WTC11 (cell line): ENCODE results near the gene KCNK15.

Experiments used
- AFF4 ChIP-seq: sonication (generic); formaldehyde crosslinking; IDR thresholded peaks from 2 replicates; pipeline ENCODE4 v1.8.1; 2023; ENCODE audit warnings: mild to moderate bottlenecking, missing genetic modification reagents, borderline replicate concordance
- ATF6 ChIP-seq: sonication (generic); formaldehyde crosslinking; IDR thresholded peaks from 2 replicates; pipeline ENCODE4 v1.8.1; 2023; ENCODE audit warnings: mild to moderate bottlenecking, missing genetic modification reagents
- CBFB ChIP-seq: sonication (generic); formaldehyde crosslinking; IDR thresholded peaks from 2 replicates; pipeline ENCODE4 v1.8.1; 2022; ENCODE audit warnings: mild to moderate bottlenecking, low read depth, missing genetic modification reagents
- CTCF ChIP-seq: fragments of 200-600 bp; IDR thresholded peaks from 2 replicates; pipeline ENCODE4 v1.8.0; 2022; ENCODE audit warnings: antibody characterized with exemption
- E2F4 ChIP-seq: sonication (generic); formaldehyde crosslinking; IDR thresholded peaks from 2 replicates; pipeline ENCODE4 v1.8.1; 2022; ENCODE audit warnings: low read depth, mild to moderate bottlenecking, moderate library complexity, missing genetic modification reagents, borderline replicate concordance
- IRF2 ChIP-seq: sonication (generic); formaldehyde crosslinking; IDR thresholded peaks from 2 replicates; pipeline ENCODE4 v1.8.0; 2022; ENCODE audit warnings: low read depth, missing genetic modification reagents, borderline replicate concordance
- SMAD4 ChIP-seq: sonication (generic); formaldehyde crosslinking; IDR thresholded peaks from 2 replicates; pipeline ENCODE4 v1.8.0; 2022; ENCODE audit warnings: mild to moderate bottlenecking, missing genetic modification reagents
- TCF7 ChIP-seq: sonication (generic); formaldehyde crosslinking; IDR thresholded peaks from 2 replicates; pipeline ENCODE4 v1.8.0; 2022; ENCODE audit warnings: mild to moderate bottlenecking, low read depth, missing genetic modification reagents, moderate library complexity
- ZBTB43 ChIP-seq: sonication (generic); formaldehyde crosslinking; IDR thresholded peaks from 2 replicates; pipeline ENCODE4 v1.8.1; 2023; ENCODE audit warnings: mild to moderate bottlenecking, missing genetic modification reagents
- ZNF232 ChIP-seq: sonication (generic); formaldehyde crosslinking; IDR thresholded peaks from 2 replicates; pipeline ENCODE4 v1.8.0; 2022; ENCODE audit warnings: mild to moderate bottlenecking, missing genetic modification reagents

- no peak for TF ChIP-seq ATF6 (CRISPR knock-in tag)
- no peak for TF ChIP-seq CTCF
- no peak for TF ChIP-seq E2F4
- TF ChIP-seq CBFB (CRISPR knock-in tag) = no peak
- no peak for TF ChIP-seq ZNF232
- no peak for TF ChIP-seq AFF4 (CRISPR knock-in tag)
- TF ChIP-seq IRF2 (CRISPR knock-in tag) = no peak
- no peak for TF ChIP-seq TCF7 (CRISPR knock-in tag)
- TF ChIP-seq ZBTB43 (CRISPR knock-in tag) = no peak
- no peak for TF ChIP-seq SMAD4 (CRISPR knock-in tag)
Observed at GRCh38 chr20:44720997-44721784, 24.5 kb upstream of the KCNK15 start.
